H1 (cell line): ENCODE results near the gene AGT.
"Not testable (repeated sequence)": the region's sequence is repeated elsewhere in the genome, so short reads cannot be mapped to it uniquely, and the experiment has no call there.

Experiments used
- CBX8 ChIP-seq: fragments of 300-800, 300-1000 bp; sonication (generic); IDR thresholded peaks from 2 replicates; pipeline ENCODE4 v1.7.1; 2016; ENCODE audit warnings: low read depth, low read length, borderline replicate concordance
- CEBPB ChIP-seq: IDR thresholded peaks from 2 replicates; pipeline ENCODE4 v1.6.1; 2012; ENCODE audit warnings: low read depth, low read length
- CHD2 ChIP-seq: IDR thresholded peaks from 2 replicates; pipeline ENCODE4 v1.6.1; 2012; ENCODE audit warnings: low read length, improper control_type of control experiment
- CTCF ChIP-seq, 3 experiments: IDR thresholded peaks; 1 replicate in 2 of 3; 2 replicates in 1 of 3; pipeline versions ENCODE4 v1.5.1 to v1.6.1; 2011; ENCODE audit warnings: low read length in 3 of 3, mild to moderate bottlenecking in 3 of 3, inconsistent platforms in 2 of 3, low read depth in 1 of 3, moderate library complexity in 1 of 3; ENCODE audit not compliant: insufficient read depth in 1 of 3; ENCODE audit errors: control extremely low read depth in 1 of 3
- MAX ChIP-seq: IDR thresholded peaks from 2 replicates; pipeline ENCODE4 v1.6.1; 2012; ENCODE audit warnings: inconsistent platforms
- RAD21 ChIP-seq, 2 experiments: IDR thresholded peaks in 1 of 2; conservative IDR thresholded peaks in 1 of 2; 2 replicates each; pipeline ENCODE4 v1.6.1; 2011; ENCODE audit warnings: low read depth in 2 of 2, low read length in 2 of 2, improper control_type of control experiment in 1 of 2, inconsistent platforms in 1 of 2, mild to moderate bottlenecking in 1 of 2, moderate library complexity in 1 of 2
- RNF2 ChIP-seq: fragments of 200-900, 300-1000 bp; sonication (generic); IDR thresholded peaks from 2 replicates; pipeline ENCODE4 v1.7.1; 2016; ENCODE audit warnings: borderline replicate concordance, low read depth, mild to moderate bottlenecking, antibody characterized with exemption, low read length; ENCODE audit not compliant: poor library complexity, severe bottlenecking; ENCODE audit errors: missing control alignments
- TEAD4 ChIP-seq: IDR thresholded peaks from 2 replicates; pipeline ENCODE4 v1.6.1; 2012; ENCODE audit warnings: low read depth, low read length, inconsistent platforms, mixed read lengths

- TF ChIP-seq RNF2; TEAD4; RAD21 (IDR thresholded peaks at IDR 0.05 in 1 of 2, conservative IDR thresholded peaks at IDR 0.05 in 1 of 2; ENCODE audit: low read depth in 2 of 2, low read length in 2 of 2); CHD2; CTCF (IDR thresholded peaks at IDR 0.05; ENCODE audit: control extremely low read depth in 1 of 3, insufficient read depth in 1 of 3, low read depth in 1 of 3, low read length in 3 of 3); MAX; CBX8; CEBPB: not testable (repeated sequence)
These were observed 15.0 kb downstream of the AGT start for GRCh38 chr1:230698964-230699363.
